Testis (tissue), 3 donors: ENCODE data around the gene SHISAL1. TPM values are rescaled to one million over a fixed set of nuclear protein-coding genes. Genes with fewer than 3 reads are reported as not detected.

ENCODE experiments used
- DNase-seq: peaks from one replicate; pipeline ENCODE4 v3.0.0-alpha.2; 2019
- H3K27ac ChIP-seq, 2 donors: fragments of 200-600 bp; sonication (generic); one replicate each; pipeline ENCODE4 v1.5.1; 2019
- H3K27me3 ChIP-seq: fragments of 200-600 bp; sonication (generic); one replicate; pipeline ENCODE4 v1.5.1; 2019
- H3K36me3 ChIP-seq: fragments of 200-600 bp; sonication (generic); one replicate; pipeline ENCODE4 v1.5.1; 2017; ENCODE audit warnings: low read depth; ENCODE audit errors: missing control alignments
- H3K4me1 ChIP-seq: fragments of 200-600 bp; sonication (generic); one replicate; pipeline ENCODE4 v1.5.1; 2019
- H3K4me3 ChIP-seq, 2 donors: fragments of 200-600 bp; sonication (generic); one replicate each; pipeline ENCODE4 v1.5.1; 2017 to 2019
- H3K9me3 ChIP-seq: fragments of 200-600 bp; sonication (generic); one replicate; pipeline ENCODE4 v1.5.1; 2017
- POLR2A ChIP-seq: fragments of 450-650 bp; IDR thresholded peaks from one replicate; pipeline ENCODE4 v1.6.1; 2017; ENCODE audit warnings: antibody characterized with exemption, mild to moderate bottlenecking, moderate library complexity
- WGBS, 2 donors: methylation state at CpG; one replicate each; pipeline ENCODE4 v1.1.5; 2018; 5-methylcytosine and 5-hydroxymethylcytosine counted together
- intact Hi-C: fragments of 100-400 bp; cut with DNase I; formaldehyde crosslinking; loops from one replicate; pipeline ENCODE4 v1.15.1; 2023; ENCODE audit warnings: low total_unique reads
- polyA plus RNA-seq: library from polyadenylated mRNA; stranded (reverse); fragments of 350-450 nt; fragmentation: Illumina TruSeq; extraction: RNeasy Lipid Tissue Mini Kit (QIAGEN cat#74804); gene quantifications from one replicate; pipeline ENCODE4 v1.2.3, GENCODE V29; 2014; ENCODE audit warnings: low read depth, low replicate concordance; ENCODE audit not compliant: insufficient read depth
- total RNA-seq, 2 donors: library from RNA; depleted of rRNA; stranded (reverse); fragments of >200 nt; gene quantifications; one replicate each; pipeline ENCODE4 v1.2.3, GENCODE V29; 2016
- TF ChIP-seq, protein P1 (sequence below), 3 experiments: fragments of 450-650 bp in 2 of 3; fragments of 200-600 bp in 1 of 3; sonication (generic) in 1 of 3; IDR thresholded peaks; one replicate each; pipeline ENCODE4 v1.5.1; 2016 to 2019; ENCODE audit warnings: antibody characterized with exemption in 3 of 3, mild to moderate bottlenecking in 2 of 3, moderate library complexity in 1 of 3

The SHISAL1 gene
- total and polyA plus RNA-seq, 3 donors from 2014 or later: 3.0 to 3.9 (median 3.1) TPM

DNA sequence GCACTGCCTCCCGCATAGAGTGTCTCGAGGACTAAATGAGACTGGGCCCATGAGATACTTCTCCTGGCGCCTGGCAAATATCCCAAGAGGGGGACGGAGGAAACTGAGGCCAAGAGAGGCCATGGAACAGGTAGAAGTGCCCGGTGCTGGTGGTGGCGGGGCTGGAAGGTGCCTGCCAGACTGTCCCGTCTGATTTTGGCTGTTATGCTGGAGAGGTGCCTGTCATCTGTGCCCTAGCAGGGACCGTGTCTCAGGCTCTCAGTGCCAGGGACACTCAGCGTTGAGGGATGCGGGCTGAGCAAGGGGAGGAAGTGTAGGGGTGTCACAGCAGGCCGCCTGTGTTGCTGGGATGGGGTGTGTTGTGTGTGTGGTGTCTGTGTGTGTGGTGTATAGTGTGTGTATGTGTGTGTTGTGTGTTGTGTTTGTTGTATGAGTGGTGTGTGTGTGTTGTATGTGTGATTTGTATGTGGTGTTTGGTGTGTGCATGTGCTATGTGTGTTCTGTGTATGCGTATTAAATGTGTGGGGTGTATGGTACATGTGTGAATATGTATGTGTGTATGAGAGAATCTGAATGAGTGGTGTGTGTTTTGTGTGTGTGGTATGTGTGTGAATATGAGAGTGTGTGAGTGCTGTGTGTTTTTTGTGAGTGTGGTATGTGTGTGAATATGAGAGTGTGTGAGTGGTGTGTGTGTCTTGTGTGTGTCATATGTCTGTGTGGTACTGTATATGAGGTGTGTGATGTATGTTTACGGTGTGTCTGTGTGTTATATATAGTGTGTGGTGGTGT, 21.3 kb upstream of the SHISAL1 start:
- no peak overlapping the region for H3K4me3 ChIP-seq
- DNase-seq: no peak
- H3K27me3 ChIP-seq: no peaks in the 10 kb centered on the region
- H3K4me1 ChIP-seq: peaks cover 3% of the 10 kb centered on the region
- intact Hi-C loops: no loop called here
- 81 to 89% methylated on average over 13 of the region's 13 CpGs for WGBS, 2 donors
- TF ChIP-seq, protein P1, sequence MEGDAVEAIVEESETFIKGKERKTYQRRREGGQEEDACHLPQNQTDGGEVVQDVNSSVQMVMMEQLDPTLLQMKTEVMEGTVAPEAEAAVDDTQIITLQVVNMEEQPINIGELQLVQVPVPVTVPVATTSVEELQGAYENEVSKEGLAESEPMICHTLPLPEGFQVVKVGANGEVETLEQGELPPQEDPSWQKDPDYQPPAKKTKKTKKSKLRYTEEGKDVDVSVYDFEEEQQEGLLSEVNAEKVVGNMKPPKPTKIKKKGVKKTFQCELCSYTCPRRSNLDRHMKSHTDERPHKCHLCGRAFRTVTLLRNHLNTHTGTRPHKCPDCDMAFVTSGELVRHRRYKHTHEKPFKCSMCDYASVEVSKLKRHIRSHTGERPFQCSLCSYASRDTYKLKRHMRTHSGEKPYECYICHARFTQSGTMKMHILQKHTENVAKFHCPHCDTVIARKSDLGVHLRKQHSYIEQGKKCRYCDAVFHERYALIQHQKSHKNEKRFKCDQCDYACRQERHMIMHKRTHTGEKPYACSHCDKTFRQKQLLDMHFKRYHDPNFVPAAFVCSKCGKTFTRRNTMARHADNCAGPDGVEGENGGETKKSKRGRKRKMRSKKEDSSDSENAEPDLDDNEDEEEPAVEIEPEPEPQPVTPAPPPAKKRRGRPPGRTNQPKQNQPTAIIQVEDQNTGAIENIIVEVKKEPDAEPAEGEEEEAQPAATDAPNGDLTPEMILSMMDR (IDR thresholded peaks at IDR 0.05): no peak
- TF ChIP-seq POLR2A: no peak
- no peaks in the 10 kb centered on the region for H3K9me3 ChIP-seq
- no peak overlapping the region for H3K27ac ChIP-seq
- H3K36me3 ChIP-seq: no peaks in the 10 kb centered on the region

DNA sequence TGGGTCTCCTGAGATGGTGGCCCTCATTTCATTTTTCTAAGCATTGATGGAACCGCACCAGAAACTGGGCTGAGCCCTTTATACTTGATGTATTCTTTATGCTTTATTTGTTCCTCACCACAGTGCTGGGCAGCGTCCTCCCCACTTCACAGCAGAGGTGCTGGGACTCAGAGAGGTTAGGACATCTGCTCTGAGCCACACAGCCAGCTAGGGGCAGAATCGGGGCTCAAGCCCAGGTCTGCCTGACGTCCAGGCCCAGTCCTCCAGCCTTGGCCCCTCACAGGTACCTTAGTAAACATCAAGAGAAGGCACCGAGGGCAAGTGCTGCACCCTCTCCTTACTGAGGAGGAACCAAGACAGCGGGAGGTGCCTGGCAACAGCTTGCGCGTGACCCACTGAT, 20.2 kb upstream of the SHISAL1 start:
- H3K4me3 ChIP-seq: no peak overlapping the region
- H3K4me1 ChIP-seq: peaks cover 3% of the 10 kb centered on the region
- 80 to 86% methylated on average over 5 to 8 of the region's 8 CpGs for WGBS, 2 donors
- no peaks in the 10 kb centered on the region for H3K36me3 ChIP-seq
- no peaks in the 10 kb centered on the region for H3K9me3 ChIP-seq
- TF ChIP-seq, protein P1 (IDR thresholded peaks at IDR 0.05): no peak
- TF ChIP-seq POLR2A: no peak
- H3K27me3 ChIP-seq: no peaks in the 10 kb centered on the region
- no peak overlapping the region for H3K27ac ChIP-seq
- intact Hi-C loops: no loop called here
- no peak for DNase-seq

DNA sequence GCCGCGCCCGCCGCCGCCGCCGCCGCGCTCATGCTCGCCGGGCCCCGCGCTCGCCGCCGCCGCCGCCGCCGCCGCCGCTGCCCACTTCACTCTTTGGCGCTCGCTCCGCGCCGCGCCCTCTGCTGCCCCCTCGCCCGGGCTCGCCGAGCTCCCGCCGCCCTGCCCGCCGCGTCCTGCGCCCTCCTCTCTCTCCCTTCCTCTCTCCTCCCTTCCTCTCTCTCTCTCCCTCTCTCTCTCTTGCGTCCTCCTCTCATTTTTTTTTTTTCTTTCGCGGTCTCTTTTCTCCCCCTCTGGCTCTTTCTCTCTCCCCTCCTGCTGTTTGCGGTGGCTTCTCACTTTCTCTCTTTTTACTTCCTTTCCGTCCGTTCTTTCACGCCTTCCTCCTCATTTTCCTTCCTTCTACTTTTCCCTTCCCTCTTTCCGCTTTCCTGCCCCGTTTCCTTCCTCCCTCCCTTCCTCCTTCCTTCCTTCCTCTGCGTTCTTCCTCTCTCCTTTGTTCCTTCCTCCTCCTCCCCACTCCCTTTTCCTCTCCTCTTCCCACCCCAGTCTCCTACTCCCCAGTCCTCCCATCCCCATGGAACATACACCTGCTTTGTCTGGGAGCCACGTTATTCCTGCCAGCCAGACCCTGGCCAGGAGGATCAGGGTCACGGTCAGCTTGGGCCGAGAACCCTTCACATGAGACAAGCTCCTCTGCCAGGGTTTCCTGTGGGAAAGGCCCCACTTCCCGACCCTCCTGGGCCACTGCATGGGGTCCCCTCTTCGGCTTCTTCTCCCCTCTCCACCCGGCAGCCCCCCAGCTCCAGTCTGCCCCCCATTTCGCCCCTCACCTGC, 19.3 kb upstream of the SHISAL1 start:
- no peak for TF ChIP-seq POLR2A
- TF ChIP-seq, protein P1 (IDR thresholded peaks at IDR 0.05): no peak
- WGBS, 2 donors: 9 to 10% methylated on average over 44 to 52 of the region's 55 CpGs
- H3K4me3 ChIP-seq: no peak overlapping the region

DNA sequence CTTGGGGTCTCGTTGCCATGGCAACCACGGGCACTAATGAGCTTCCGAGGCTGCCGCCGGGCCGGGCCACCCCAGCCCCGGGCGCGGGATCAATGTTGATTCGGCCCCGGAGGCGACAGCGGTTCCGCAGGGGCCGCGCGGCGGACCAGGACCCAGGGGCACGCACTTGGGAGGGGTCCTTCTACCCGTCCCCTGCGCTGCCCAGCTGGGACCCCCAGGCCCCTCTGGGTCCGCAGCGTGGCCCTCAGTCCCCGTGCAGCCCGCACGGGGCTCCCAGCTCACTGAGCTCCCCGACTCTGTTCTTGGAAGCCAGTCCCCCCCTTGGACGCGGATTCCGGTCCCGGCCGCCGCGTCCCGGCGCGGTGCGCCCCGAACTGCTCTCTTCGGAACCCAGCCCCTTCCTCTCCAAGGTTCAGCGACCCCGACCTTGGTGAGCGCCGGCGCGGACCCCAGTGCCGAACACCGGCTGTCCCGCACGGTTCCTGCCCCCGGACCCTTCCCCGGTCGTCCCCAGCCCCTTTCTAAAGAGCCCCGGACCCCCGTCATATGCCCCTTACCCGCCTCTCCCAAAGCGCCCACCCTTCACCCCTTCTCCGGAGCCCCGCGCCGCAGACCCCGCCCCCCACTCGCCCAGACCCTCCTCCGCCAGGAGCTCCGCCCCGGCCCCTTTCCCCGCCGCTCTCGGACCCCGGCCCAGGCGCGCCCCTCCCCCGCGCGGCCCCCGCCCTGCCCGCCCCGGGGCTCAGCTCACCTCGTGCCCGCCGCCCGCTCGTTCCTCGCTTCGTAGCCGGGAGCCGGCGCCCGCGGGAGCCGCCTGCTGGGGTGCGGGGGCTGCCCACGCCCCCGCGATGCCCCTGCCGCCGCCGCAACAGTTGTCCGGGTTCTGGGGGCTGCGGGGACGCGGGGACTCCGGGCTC, 18.3 kb upstream of the SHISAL1 start:
- 3 to 5% methylated on average over 42 to 65 of the region's 103 CpGs for WGBS, 2 donors
- intact Hi-C loops: no loop called here
- Histone ChIP-seq H3K4me1 (peaks cover 7% of the 10 kb centered on the region), H3K27me3 (no peaks in the 10 kb centered on the region), H3K4me3 (peak overlapping the region in 1 of 2 donors; percentile 41), H3K36me3 (no peaks in the 10 kb centered on the region), H3K9me3 (no peaks in the 10 kb centered on the region), H3K27ac (no peak overlapping the region)
- TF ChIP-seq, protein P1 (IDR thresholded peaks at IDR 0.05): no peak
- TF ChIP-seq POLR2A: no peak
- DNase-seq: no peak

More for the DNA sequence above, 19.3 kb upstream of the SHISAL1 start:
- intact Hi-C loops: no loop called here
- H3K4me1 ChIP-seq: peaks cover 3% of the 10 kb centered on the region
- no peaks in the 10 kb centered on the region for H3K9me3 ChIP-seq
- no peak overlapping the region for H3K27ac ChIP-seq
- no peaks in the 10 kb centered on the region for H3K27me3 ChIP-seq
- H3K36me3 ChIP-seq: no peaks in the 10 kb centered on the region
- DNase-seq: peak; percentile 39
